Astrocyte (in vitro differentiated cells and primary cell): Measurements from ENCODE around the gene AGBL5.

Source experiments
- EZH2 ChIP-seq: IDR thresholded peaks from 2 replicates; pipeline ENCODE4 v1.6.1; 2012; ENCODE audit warnings: mild to moderate bottlenecking, low read length, inconsistent platforms; ENCODE audit not compliant: insufficient read depth
- TF ChIP-seq, protein P1 (sequence below): IDR thresholded peaks from 2 replicates; pipeline ENCODE4 v1.5.1; 2011; ENCODE audit warnings: low read depth, mild to moderate bottlenecking, inconsistent platforms, low read length, moderate library complexity; ENCODE audit not compliant: insufficient read depth

DNA sequence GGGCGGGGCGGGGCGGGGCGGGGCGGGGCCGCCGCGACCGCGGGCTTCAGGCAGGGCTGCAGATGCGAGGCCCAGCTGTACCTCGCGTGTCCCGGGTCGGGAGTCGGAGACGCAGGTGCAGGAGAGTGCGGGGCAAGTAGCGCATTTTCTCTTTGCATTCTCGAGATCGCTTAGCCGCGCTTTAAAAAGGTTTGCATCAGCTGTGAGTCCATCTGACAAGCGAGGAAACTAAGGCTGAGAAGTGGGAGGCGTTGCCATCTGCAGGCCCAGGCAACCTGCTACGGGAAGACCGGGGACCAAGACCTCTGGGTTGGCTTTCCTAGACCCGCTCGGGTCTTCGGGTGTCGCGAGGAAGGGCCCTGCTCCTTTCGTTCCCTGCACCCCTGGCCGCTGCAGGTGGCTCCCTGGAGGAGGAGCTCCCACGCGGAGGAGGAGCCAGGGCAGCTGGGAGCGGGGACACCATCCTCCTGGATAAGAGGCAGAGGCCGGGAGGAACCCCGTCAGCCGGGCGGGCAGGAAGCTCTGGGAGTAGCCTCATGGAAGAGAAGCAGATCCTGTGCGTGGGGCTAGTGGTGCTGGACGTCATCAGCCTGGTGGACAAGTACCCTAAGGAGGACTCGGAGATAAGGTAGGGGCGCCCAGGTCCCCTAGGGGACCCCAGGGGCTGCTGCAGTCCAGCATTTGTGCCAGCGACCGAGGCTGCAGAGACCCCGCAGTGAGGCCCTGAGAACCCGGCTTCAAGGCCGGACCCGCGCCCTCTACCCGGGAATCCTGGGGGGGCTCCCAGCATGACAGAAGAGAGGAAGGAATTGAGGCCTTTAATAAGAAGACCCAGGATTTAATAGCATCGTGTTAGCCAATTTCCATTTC is 35.5 kb downstream of the AGBL5 start, which contains the start of gene KHK:
- TF ChIP-seq, protein P1, sequence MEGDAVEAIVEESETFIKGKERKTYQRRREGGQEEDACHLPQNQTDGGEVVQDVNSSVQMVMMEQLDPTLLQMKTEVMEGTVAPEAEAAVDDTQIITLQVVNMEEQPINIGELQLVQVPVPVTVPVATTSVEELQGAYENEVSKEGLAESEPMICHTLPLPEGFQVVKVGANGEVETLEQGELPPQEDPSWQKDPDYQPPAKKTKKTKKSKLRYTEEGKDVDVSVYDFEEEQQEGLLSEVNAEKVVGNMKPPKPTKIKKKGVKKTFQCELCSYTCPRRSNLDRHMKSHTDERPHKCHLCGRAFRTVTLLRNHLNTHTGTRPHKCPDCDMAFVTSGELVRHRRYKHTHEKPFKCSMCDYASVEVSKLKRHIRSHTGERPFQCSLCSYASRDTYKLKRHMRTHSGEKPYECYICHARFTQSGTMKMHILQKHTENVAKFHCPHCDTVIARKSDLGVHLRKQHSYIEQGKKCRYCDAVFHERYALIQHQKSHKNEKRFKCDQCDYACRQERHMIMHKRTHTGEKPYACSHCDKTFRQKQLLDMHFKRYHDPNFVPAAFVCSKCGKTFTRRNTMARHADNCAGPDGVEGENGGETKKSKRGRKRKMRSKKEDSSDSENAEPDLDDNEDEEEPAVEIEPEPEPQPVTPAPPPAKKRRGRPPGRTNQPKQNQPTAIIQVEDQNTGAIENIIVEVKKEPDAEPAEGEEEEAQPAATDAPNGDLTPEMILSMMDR: no peak
- no peak for TF ChIP-seq EZH2
